WERI-Rb-1 (cell line): Measurements from ENCODE around the gene TRIO.

Experiments
- DNase-seq: peaks from one replicate; pipeline ENCODE4 v3.0.0-alpha.2; 2020
- H3K27ac ChIP-seq: fragments of 250-450 bp; sonication (Bioruptor Pico); 2 replicates; pipeline ENCODE4 v1.5.1; 2020; ENCODE audit warnings: mild to moderate bottlenecking, moderate library complexity
- H3K27me3 ChIP-seq: fragments of 250-450 bp; sonication (Bioruptor Pico); 2 replicates; pipeline ENCODE4 v1.5.1; 2021; ENCODE audit warnings: mild to moderate bottlenecking, low read depth, moderate library complexity; ENCODE audit not compliant: insufficient read depth, severe bottlenecking
- H3K36me3 ChIP-seq: fragments of 250-450 bp; sonication (Bioruptor Pico); 2 replicates; pipeline ENCODE4 v1.5.1; 2020; ENCODE audit warnings: mild to moderate bottlenecking, moderate library complexity
- H3K4me3 ChIP-seq: 2 replicates; pipeline ENCODE4 v1.5.1; 2011; ENCODE audit warnings: low read depth, mild to moderate bottlenecking, control low read depth, low read length
- H3K9me3 ChIP-seq: fragments of 250-450 bp; sonication (Bioruptor Pico); 2 replicates; pipeline ENCODE4 v1.5.1; 2021; ENCODE audit warnings: mild to moderate bottlenecking, moderate library complexity; ENCODE audit not compliant: severe bottlenecking
- CTCF ChIP-seq: IDR thresholded peaks from 2 replicates; pipeline ENCODE4 v1.5.1; 2011; ENCODE audit warnings: low read depth, mild to moderate bottlenecking, control low read depth, inconsistent platforms, low read length

Gene TRIO

GRCh38 chr5:14447958-14448911 lies 305.1 kb downstream of the TRIO start:
- Histone ChIP-seq H3K9me3 (no peaks in the 10 kb centered on the region), H3K36me3 (no peaks in the 10 kb centered on the region), H3K27me3 (no peaks in the 10 kb centered on the region), H3K4me3 (no peak overlapping the region), H3K27ac (no peak overlapping the region)
- DNase-seq: no peak
- no peak for TF ChIP-seq CTCF

GRCh38 chr5:14449052-14449661 lies 306.0 kb downstream of the TRIO start:
- no peak for TF ChIP-seq CTCF
- no peaks in the 10 kb centered on the region for H3K27me3 ChIP-seq
- no peaks in the 10 kb centered on the region; the same call in 1 of the 2 replicates for H3K36me3 ChIP-seq
- H3K4me3 ChIP-seq: no peak overlapping the region
- H3K9me3 ChIP-seq: no peaks in the 10 kb centered on the region
- H3K27ac ChIP-seq: no peak overlapping the region
- DNase-seq: no peak

- no peak overlapping the region for H3K27ac ChIP-seq
- no peaks in the 10 kb centered on the region for H3K27me3 ChIP-seq
- no peak for TF ChIP-seq CTCF
- no peaks in the 10 kb centered on the region; the same call in 1 of the 2 replicates for H3K36me3 ChIP-seq
- H3K4me3 ChIP-seq: no peak overlapping the region
- no peak for DNase-seq
- no peaks in the 10 kb centered on the region for H3K9me3 ChIP-seq
Measured at GRCh38 chr5:14450018-14450524, 306.9 kb downstream of the TRIO start.

DNA sequence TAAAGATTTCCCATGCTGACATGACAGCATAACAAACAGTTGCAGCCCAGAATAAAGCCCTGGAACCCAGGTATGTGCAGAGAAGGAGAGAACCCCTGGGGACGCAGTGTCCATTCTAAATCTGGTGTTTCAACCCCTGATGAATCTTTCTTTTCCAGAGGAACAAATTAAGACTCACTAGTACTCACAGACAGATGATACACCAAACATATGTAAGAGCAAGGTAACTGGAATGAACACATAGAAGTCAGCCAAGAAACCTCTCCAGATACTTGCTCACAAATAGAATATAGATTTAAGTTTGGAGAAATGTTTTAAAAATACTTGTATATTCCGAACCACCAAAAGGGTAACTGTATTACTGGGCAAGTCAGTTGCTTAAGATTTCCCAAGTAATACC lies 307.6 kb downstream of the TRIO start:
- H3K9me3 ChIP-seq: no peaks in the 10 kb centered on the region
- H3K36me3 ChIP-seq: no peaks in the 10 kb centered on the region; the same call in 1 of the 2 replicates
- no peak for TF ChIP-seq CTCF
- no peak for DNase-seq
- no peaks in the 10 kb centered on the region for H3K27me3 ChIP-seq
- H3K4me3 ChIP-seq: no peak overlapping the region
- H3K27ac ChIP-seq: no peak overlapping the region

- H3K9me3 ChIP-seq: no peaks in the 10 kb centered on the region
- TF ChIP-seq CTCF: no peak
- no peak overlapping the region for H3K4me3 ChIP-seq
- no peaks in the 10 kb centered on the region; the same call in 1 of the 2 replicates for H3K36me3 ChIP-seq
- H3K27me3 ChIP-seq: no peaks in the 10 kb centered on the region
- no peak overlapping the region for H3K27ac ChIP-seq
- DNase-seq: no peak
Measured at GRCh38 chr5:14451871-14452270, 308.7 kb downstream of the TRIO start.
